Measurements from ENCODE around the gene PACSIN2.

PACSIN2 gene

DNA sequence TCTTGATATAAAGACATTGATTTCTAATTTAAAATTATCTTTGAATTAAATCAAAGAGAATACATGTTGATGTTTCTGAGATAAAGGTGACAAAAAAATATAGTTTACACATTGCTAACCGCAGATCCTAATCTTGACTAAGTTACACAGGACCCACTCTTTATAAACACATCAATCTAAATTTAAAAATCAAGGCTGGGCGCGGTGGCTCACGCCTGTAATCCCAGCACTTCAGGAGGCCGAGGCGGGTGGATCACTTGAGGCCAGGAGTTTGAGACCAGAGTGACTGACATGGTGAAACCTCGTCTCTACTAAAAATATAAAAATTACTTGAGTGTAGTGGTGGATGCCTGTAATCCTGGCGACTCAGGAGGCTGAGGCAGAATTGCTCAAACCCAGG, 159.7 kb downstream of the PACSIN2 start:
- no peak for DNase-seq

- no peak for DNase-seq
Measured at GRCh38 chr22:42848941-42849550, 165.9 kb downstream of the PACSIN2 start.

- no peak for DNase-seq
Measured at GRCh38 chr22:42847110-42847509, 167.8 kb downstream of the PACSIN2 start.

DNA sequence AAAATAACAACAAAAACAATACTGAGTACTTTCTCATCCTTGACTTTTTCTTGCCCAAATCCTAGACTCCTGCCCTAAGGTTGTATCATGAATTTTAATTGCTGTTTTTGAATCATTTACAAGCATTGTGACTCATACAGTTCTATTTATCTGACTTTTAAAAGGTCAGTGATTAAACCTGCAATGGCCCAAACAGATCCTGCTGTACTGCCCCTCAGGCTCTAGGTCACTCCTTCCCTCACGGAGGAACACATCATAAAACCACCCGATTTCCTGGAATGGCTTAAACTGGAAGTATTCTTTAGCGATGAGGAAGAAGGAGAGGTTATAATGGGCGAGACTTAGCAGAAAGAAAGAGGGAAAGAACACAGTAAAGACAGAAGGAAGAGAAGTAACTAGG, 170.2 kb downstream of the PACSIN2 start:
- DNase-seq, result no peak

- DNase-seq, result no peak
Measured at GRCh38 chr22:42842658-42843370, 172.1 kb downstream of the PACSIN2 start.

- no peak for DNase-seq
Measured at GRCh38 chr22:42841444-42841843, 173.5 kb downstream of the PACSIN2 start.

DNA sequence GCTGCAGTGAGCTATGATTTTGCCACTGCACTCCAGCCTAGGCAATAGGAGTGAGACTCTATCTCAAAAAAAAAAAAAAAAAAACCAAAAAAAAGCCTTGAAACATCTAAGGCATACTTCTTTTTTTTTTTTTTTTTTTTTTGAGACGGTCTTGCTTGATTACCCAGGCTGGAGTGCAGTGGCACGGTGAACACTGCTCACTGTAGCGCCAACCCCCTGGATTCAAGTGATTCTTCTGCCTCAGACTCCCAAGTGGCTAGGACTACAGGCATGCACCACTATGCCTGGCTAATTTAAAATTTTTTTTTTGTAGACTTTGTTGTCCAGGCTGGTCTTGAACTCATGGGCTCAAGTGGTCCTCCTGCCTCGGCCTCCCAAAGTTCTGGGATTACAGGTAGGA, 177.4 kb downstream of the PACSIN2 start:
- no peak for DNase-seq

- DNase-seq, result no peak
Measured at GRCh38 chr22:42836026-42836425, 178.9 kb downstream of the PACSIN2 start.

DNA sequence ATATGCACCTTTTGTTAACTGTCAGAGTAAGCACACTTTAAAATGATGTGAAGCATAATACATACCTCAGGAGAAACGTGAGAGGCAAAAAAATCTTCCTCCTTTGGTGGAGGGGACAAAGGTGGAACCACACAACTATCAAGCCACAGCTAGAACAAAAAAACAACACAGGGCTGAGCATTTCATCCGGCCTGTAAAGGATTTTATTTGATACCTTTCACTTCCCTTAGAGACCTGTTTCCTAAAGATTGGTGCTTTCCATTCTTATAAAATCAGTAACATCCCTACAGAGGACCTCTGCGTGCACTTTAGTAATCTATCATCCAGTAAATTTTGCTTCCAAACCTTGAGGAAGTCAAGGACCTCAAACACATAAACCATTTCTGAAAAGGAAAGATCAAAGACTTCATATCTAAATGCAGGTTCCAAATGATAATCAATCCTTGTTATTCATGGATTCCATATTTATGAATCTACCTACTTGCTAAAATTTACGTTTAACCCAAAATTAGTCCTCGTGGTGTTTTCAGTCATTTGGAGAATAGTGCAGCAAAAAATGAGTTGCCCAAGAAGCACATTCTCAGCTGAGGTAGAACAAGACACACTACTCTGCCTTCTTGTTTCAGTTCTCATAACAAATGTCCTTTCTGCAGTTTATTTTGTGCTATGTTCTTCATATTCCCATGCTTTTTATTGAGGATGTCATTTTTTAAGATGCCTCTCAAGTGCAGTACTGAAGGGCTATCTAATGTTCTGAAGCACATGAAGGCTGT, 180.6 kb downstream of the PACSIN2 start:
- DNase-seq, result no peak

DNA sequence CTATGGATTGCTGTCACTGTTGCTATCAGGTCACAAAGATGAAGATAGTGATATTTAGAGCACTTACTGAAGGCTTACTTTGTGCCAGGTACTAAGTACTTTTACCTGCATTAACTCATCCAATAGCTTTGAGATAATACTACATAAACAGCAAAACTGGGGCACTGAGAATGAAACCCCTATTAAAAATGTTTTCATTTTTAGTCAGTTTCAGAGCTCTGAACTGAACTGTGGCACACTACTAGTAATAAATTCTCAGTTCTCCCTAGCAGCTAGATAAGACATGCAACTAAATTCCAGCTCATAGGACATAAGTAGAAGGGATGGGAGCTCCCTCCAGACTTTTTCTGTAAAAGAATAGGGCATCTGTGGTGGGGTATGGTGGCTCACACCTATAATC, 181.8 kb downstream of the PACSIN2 start:
- DNase-seq, result no peak

- no peak for DNase-seq
Measured at GRCh38 chr22:42831712-42832111, 183.2 kb downstream of the PACSIN2 start.

DNA sequence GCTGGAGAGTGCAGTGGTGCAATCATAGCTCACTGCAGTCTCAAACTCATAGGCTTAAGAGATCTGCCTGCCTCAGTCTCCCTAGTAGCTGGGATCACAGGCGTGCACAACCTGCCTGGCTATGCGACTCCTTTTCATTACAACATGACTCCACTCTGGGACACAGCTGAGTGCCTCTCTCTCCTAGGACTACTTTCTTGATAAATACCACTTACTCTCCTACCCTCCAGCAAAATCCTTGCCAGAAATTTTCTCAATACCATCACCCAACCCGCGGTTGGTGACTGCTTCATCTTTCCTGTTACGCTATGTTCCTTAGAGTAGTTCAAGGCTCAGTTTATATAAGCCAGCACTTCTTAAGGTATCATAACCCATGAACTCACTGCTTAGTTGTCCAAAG, 184.8 kb downstream of the PACSIN2 start:
- DNase-seq, result no peak

GRCh38 chr22:42829302-42829701, 185.6 kb downstream of the PACSIN2 start:
- DNase-seq, result no peak

- no peak for DNase-seq
Measured at GRCh38 chr22:42825796-42826195, 189.2 kb downstream of the PACSIN2 start.

DNA sequence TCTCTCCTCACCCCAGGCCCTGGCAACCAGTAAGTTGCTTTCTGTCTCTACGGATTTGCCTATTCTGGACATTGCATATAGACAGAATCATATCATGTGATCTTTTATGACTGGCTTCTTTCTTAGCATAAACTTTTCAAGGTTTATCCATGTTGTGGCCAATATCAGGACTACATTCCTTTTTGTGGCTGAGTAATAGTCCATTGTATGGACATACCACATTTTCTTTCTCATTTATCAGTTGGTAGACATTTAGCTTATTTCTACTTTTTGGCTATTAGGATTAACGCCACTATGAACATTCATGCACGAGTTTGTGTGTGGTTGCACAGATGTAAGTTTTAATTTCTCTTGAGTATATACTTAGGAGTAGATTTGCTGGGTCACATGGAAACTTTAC, 193.6 kb downstream of the PACSIN2 start:
- no peak for DNase-seq

- no peak for DNase-seq
Measured at GRCh38 chr22:42820045-42820763, 194.7 kb downstream of the PACSIN2 start.
